NCI-H2107 treated with DMSO at 0.1 percent for 48 hours (cell line): Measurements from ENCODE around the gene ITGA3.

Experiments
- DNase-seq: peaks from one replicate; lab custom pipeline; 2025; ENCODE audit not compliant: unreplicated experiment; lab: John Stamatoyannopoulos, UW

Gene ITGA3

GRCh38 chr17:50106393-50107131 is 50.7 kb downstream of the ITGA3 start:
- no peak for DNase-seq

GRCh38 chr17:50107790-50108414 is 52.0 kb downstream of the ITGA3 start:
- no peak for DNase-seq

DNA sequence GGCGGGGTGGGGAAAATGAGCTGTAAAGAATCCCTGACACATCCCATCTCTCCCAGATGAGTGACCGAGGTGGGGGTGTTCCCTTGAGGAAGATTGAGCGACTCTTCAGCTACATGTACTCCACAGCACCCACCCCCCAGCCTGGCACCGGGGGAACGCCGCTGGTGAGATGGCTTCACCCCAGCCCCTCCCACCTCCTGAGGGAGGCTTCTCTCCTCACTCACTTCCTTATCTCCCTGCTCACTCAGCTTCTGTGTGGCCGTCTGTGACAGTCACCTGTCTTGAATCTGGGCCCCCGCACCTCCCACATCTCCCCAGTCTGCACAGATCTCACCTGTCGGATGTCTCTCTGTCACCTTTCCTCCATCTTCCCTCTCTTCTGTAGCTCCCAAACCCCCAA is 52.6 kb downstream of the ITGA3 start:
- DNase-seq, result no peak

GRCh38 chr17:50109207-50109606 is 53.3 kb downstream of the ITGA3 start:
- DNase-seq, result no peak

DNA sequence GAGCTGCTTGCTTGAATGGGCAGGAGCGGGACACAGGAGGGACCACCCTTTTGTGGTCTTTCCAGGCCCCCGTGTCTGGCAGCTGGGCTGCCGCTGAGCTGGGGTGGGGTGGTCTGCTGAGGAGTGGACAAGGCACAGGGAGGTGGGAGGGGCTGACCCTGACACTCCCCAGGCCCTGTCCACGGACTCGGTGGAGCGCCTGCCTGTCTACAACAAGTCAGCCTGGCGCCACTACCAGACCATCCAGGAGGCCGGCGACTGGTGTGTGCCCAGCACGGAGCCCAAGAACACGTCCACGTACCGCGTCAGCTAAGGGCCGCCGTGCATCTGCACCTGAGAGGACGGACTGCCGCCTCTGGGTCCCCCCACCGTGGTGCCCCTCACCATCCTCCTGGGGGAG is 53.9 kb downstream of the ITGA3 start:
- DNase-seq, result no peak

DNA sequence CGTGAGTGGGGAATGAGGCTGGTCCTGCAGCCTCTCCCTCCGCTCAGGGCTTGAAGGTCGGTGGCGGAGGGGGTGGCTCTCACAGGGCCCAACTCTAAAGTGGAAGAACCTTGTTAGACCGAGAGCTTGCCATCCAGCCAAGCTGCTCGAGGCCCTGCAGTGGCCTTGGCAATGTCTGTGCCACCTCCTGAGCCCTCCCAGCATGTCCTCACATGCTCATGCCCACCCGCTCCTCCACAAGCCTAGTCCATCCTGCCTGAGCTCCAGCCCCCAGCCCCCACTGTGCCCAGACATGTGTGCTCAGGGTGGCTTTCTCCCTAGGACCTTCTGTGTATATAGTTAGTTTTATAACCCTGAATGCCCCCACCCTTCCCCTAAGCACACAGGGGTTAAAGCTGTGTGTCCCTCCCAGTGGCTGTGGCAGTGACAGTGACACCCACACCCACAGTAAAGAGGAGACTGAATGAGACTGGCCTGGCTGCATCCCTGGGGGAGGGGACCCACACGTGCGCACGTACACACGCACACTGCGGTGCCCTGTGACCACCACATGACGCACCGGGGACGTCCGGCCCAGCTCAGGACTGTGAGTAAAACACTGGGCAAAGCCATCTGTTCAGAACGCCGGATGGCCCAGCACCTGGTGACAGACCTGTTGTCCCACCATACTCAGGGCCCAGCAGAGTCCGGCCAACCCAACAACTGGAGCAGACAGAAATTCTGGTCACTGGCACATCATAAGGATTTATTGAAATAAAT is 54.9 kb downstream of the ITGA3 start:
- DNase-seq, result no peak

DNA sequence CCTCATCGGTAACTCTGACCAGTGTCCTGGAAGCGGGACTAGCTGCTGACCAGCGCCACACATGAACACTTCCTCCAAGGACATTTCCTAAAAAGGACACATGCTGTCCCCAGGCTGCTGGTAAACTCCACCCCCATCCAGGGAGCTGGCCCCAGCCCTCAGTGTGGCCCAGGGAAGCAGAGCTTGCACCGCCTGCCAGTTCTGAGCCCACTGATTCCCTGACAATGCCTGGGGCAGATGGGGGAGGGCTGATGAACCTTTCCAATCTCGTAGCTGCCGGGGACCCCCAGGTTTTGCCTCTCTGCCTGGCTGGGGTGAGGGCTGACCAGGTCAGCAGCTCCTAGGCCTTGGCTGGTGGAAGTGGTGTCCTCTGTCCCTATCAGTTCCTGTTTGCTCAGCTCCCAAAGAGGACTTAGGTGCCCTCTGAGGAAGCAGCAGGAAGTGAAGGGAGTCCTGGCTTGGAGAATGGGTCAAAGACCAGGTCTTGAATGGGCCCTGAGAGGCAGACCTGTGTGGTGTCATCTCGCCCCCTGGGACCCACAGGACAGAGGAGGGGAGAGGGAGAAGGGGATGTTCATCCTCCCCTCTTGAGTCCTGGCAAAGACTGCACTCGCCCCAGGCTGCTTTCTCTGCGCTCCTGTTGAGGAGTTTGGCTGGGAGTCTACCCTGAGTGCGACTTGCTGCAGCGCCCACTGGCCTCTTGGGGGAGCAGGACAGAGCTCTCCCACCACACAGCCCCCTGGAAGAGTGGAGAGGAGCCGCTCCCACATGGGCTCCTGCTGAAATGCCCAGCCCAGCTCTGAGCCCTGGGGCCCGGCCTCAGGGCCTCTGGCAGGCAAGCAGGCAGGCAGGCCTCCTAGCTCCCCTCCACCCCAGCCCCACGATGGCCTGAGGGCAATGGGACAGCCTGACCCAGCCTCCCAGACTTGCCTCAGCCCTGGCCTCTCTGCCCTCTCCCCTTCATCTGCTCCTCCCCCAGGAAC is 56.1 kb downstream of the ITGA3 start:
- DNase-seq, result no peak

DNA sequence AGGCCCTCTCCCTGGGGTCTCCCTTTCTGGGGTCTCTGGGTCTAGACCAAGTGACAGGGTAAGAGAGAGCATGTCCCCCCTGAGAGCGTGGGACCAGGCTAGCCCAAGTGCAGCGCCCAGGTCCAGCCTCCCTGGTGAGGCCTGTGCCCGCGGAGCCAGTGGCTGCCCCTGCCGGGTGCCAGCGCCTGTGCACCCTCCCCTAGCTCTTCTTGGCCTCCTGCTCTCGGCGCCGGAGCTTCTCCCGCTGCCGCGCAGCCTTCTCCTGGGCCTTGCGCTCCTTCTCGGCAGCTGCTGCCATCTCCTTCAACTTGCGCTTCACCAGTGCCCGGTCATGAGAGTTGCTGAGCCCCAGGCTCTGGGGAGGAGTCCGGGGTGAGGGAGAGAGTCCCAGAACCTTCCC is 56.8 kb downstream of the ITGA3 start:
- DNase-seq, result no peak

- no peak for DNase-seq
Observed at GRCh38 chr17:50113624-50114320, 57.9 kb downstream of the ITGA3 start.

DNA sequence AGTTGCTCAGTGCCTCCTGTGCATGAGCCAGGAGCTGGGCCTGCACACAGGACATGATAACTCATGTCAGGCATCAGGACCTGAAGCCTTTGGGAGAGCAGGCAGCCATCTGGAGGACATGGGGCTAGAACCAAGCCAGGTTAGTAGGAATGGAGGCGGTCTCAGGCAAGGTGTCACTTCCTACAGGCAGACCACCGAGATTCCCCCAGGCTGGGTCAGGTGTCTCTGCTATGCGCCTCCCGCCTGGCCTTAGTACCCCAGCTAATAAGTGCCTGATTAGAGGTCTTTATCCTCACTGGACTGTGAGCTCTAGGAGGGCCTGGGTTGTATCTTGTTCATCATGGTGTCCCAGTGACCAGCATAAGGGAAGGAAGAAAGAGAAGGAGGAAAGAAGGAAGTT is 58.5 kb downstream of the ITGA3 start:
- no peak for DNase-seq

GRCh38 chr17:50114849-50115357 is 59.0 kb downstream of the ITGA3 start:
- peak; percentile 36 for DNase-seq

- no peak for DNase-seq
Observed at GRCh38 chr17:50115756-50116155, 59.8 kb downstream of the ITGA3 start.

DNA sequence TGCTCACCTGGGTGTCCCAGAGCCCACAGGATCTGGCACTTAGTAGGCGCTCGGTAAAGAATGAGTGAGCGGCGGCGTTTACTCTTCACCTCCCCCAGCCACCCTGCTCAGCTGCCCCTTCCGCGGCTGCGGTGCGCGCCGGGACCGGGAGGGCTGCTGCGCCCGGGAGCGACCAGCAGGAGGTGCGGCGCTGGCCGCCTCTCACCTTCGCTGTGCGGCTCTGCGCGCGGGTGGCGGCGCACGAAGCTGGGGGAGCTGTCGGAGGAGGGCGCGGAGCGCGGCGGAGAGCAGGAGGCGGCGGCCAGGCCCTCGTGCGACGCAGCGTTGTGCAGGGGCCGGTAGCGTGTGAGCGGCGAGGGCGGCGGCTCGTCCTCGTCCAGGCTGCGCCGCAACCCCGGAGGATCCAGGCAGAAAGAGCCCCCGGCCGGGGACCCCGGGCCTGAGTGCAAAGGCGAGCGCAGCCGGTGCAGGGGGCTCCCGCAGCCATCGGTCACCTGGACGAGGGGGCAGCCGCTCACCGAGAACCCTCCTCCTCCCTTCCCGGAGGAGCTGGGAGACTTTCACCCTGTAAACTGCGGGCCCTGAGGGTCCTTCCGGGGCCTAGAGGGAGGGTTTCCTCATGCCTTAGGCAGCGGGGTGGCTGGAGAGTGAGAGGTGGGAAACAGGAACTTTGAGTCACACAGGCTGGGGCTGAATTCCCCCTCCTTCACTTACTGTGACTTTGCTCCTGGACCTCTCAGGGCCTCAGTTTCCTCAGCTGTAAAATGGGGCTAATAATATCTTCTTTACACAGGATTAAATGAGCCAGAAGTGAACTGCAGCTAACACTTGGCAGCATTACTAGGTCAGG is 61.5 kb downstream of the ITGA3 start:
- peak; percentile 26 for DNase-seq

DNA sequence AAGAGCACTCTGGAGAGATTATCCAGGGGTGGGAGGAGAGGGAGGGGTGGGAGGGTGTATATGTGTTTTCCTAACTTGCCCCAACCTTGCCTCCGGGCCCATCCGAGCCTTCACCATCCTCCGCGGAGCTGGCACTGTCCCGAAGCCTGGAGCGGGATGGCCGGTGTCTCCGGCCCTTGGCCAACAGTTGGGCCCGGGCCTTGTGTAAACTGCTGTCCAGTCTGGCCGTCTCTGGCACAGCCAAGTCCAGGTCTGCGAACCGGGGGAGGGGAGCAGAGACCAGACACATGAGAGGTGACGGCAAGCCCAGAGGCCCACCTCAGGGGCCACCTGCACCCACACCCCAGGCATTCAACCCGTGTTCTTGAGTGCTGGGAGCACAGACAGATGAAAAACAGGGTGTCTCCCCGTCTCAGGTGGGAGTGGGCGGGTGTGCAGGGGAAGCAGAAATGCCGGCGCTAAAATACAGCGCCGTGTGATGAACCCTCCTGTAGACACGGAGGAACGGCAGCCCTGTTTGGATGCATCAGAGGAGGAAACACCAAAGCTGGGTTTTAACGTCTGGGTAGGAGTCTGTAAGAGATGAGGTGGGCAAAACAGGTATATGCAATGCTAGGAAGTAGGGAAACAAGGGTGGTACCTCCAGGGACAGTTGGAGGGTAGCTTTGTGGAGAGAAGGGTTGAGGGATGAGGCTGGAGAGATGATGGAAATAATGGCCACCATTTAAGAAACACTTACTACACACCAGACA is 62.3 kb downstream of the ITGA3 start:
- no peak for DNase-seq

DNA sequence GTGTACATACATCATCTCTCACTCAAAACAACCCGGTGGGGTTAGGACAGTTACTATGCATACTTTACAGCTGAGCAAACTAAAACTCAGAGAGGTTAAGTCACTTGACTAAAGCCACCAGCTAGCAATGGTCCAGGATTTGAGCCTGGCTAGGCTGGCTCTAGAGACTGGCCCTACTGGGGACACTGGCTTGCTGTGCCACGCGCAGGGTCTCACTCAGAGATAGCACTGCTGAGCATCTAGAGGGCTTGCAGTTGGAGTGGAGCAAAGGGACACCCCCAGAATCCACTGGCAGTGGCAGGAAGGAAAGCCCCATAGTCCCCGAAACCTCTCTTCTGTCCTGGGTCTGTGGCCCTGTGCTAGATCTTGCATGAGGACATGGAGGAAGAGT is 62.9 kb downstream of the ITGA3 start:
- DNase-seq, result no peak

GRCh38 chr17:50120475-50121253 is 64.8 kb downstream of the ITGA3 start:
- DNase-seq, result no peak

DNA sequence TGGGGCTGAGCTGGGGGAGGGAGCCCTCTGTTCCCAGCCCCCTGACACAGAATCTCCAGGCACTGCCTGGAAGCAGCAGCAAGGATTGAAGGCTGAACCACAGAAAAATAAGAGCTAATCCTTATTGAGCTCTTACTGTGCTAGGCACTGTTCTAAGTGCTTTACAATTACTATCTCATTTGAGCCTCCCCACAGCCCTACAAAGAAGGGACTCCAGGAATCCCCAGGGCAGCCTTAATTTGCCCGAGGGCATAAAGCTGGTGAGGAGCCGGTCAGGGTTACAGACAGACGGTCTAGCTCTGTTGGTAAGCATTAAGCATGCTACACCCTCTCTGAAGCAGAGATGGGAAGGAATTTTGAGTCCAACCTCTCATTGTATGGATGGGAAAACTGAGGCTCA is 67.0 kb downstream of the ITGA3 start:
- DNase-seq, result no peak
